Retina (tissue), 1 donor: Measurements from ENCODE around the gene RAD9A.

Experiments
- DNase-seq: peaks from one replicate; pipeline ENCODE4 v3.0.0-alpha.2; 2016

The RAD9A gene

GRCh38 chr11:67375320-67376055 is 16.3 kb upstream of the RAD9A start:
- DNase-seq = no peak

- DNase-seq = no peak
Measured at GRCh38 chr11:67376063-67376820, 15.5 kb upstream of the RAD9A start.

- no peak for DNase-seq
Measured at GRCh38 chr11:67376873-67377808, 14.6 kb upstream of the RAD9A start.

GRCh38 chr11:67378544-67378943 is 13.2 kb upstream of the RAD9A start:
- DNase-seq = no peak

- DNase-seq = no peak
Measured at GRCh38 chr11:67379061-67380058, 12.4 kb upstream of the RAD9A start.

GRCh38 chr11:67381244-67381972 is 10.4 kb upstream of the RAD9A start:
- DNase-seq = no peak

- peak; percentile 86 for DNase-seq
Measured at GRCh38 chr11:67382276-67383136, 9.3 kb upstream of the RAD9A start.

GRCh38 chr11:67384851-67385366 is 6.9 kb upstream of the RAD9A start:
- no peak for DNase-seq

- DNase-seq = no peak
Measured at GRCh38 chr11:67387069-67387468, 4.7 kb upstream of the RAD9A start.

- DNase-seq = no peak
Measured at GRCh38 chr11:67387518-67387917, 4.3 kb upstream of the RAD9A start.

- DNase-seq = peak; percentile 60
Measured at GRCh38 chr11:67389477-67389876, 2.3 kb upstream of the RAD9A start.

GRCh38 chr11:67390947-67391303 is 861 bp upstream of the RAD9A start:
- no peak for DNase-seq

GRCh38 chr11:67392183-67392715 is 463 bp downstream of the RAD9A start:
- DNase-seq = no peak

- DNase-seq = no peak
Measured at GRCh38 chr11:67393437-67393836, 1.7 kb downstream of the RAD9A start.

- no peak for DNase-seq
Measured at GRCh38 chr11:67393990-67394389, 2.2 kb downstream of the RAD9A start.

- no peak for DNase-seq
Measured at GRCh38 chr11:67395555-67396258, 3.9 kb downstream of the RAD9A start.

GRCh38 chr11:67396259-67396581 is 4.4 kb downstream of the RAD9A start:
- DNase-seq = no peak

GRCh38 chr11:67396587-67397389 is 5.0 kb downstream of the RAD9A start:
- DNase-seq = no peak
